D341Med (cell line): ENCODE results near the gene TBXA2R.

Experiments
- DNase-seq: peaks from one replicate; pipeline ENCODE4 v3.0.0; 2012; ENCODE audit warnings: low spot score

Gene TBXA2R

DNA sequence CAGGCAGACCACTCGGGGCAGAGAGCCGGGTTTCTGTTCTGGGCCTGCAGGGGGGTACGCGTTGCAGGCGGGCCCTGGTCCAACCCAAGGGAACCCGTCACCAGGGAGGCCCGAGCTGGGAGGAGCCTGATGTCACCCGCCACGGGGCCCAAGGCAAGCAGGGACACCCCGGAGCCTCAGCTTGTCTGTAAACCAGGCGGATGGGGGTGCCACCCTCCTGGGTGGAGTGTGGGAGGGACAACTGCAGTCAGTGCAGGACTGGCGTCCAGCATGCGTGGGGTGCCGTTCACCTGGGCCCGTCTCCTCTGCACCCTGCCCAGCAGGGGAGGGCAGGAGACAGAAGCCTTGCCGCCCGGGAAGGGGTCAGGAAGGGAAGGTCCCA, 12.9 kb upstream of the TBXA2R start:
- DNase-seq = no peak

DNA sequence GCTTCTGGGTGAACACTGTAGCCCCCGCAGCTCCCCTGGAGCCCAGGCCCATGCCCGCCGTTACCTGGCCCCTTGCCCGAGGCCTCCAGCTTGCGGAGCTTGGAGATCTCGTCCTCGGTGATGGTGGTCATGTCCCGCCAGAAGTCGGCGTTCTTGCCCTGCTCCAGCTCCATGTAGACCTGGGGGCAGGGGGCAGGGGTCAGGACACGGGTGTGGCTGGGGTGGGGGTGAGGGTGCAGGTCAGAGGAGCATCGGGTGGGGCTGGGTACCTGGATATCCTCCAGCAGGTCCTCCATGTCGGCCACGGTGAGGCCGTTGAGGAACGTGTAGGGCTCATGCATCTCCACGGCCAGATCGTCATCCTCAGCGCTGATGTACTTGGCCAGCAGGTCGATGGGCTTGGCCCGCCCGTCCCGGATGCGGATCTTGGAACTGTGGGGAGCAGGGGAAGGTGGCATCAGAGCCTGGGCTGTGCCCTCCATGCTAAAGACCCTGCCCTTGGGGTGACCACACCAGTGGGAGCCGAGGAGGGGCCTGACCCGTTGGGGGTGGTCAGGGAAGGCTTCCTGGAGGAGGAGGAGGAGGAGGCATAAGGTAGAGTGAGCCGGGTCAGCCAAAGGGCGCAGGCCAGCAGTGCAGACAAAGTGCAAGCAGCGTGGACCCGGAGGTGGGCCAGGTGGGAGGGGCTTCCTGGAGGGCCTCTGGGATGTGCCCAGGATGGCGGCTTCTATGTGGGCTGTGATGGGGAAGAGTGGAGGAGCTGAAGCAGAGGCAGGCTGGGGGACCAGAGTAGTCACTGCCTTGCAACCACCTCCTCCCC, 12.3 kb upstream of the TBXA2R start:
- no peak for DNase-seq

DNA sequence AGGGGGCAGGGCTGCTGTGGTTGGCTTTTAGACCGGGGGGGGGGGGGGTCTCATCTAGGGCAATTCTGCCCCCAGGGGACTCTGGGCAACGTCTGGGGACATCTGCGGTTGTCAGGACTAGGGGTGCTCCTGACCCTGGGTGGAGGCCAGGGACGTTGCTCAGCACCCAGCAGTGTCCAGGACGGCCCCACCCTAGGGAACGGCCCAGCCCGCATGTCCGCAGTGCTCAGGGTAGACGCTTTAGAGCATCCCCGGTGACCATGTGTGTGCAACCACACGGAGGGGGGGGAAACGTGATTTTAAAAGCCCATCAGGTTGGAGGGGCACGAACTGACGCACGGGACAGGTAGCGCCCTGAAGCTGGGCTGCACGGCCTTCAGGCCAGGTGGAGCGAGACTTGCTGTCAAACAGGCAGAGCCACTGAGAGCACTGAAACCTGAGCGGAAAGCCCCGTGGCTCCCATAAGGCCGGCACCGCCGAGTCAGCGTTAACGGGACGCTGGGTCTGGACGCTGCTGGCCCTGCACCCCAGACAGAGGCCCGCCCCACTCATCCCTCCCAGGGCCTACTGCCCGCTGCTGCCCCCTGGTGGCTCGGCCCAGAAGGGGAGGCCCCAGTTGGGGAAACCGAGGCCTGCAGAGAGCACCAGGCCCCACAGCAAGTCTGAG, 11.6 kb upstream of the TBXA2R start:
- DNase-seq = peak; percentile 83

GRCh38 chr19:3617463-3617862, 10.8 kb upstream of the TBXA2R start:
- no peak for DNase-seq

DNA sequence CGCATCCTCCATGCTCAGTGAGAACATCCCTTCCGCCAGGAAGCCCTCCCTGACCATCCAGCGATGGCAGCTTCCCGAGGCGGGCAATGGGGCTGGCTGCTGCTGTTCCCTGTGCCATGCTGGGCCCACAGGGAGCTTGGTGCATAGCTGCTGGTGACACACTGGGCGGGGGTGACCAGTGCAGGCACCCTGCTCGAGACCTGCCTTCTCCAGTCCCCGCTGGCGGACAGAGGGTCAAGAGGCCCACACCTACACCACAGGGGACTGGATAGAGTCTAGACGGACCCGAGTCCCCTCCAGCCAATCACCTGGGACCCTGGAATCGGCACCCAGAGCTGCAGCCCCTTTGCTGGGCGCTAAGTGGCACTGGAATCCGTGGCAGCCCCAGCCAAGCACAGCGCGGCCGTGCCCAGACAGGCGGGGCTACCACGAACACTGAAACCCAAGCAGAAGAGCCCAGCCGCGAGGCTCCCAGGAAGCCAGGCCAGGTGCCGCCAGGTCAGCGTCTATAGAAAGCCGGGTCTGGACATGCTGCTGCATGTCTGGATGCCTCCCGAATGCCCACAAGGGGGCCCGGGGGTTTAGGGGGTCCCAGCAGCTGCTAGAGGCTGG, 9.0 kb upstream of the TBXA2R start:
- no peak for DNase-seq

DNA sequence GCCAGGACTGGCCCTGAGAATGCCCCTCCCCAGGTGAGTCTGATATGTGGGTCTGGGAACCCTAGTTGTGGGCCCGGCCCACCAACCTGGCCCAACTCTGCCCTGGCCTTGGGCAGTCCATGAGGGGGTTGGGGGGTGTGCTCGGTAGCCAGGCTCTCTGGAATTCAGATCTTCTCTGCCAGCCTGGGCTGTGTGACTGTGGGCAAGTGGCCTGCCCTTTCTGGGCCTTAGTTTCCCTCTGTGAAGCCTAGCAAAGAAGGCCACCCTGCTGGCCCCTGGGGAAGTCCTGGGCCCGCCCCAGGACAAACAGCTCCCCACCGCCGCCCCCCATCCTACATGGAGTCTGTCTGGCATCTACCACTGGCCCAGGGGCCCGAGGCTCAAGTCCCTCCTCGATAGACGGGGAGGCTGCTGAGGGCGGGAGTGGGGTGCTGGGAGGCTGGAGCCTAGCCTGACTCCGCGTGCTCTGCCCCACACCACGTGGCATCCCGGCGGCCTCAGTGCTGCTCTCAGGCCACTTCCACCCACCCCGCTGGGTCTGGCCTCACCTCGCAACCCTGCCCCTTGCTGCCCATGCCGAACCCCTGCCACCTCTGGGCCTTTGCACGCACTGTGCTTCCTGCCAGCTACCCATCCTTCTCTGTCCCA, 8.3 kb upstream of the TBXA2R start:
- DNase-seq = no peak

- no peak for DNase-seq
Measured at GRCh38 chr19:3613818-3614661, 7.4 kb upstream of the TBXA2R start.

DNA sequence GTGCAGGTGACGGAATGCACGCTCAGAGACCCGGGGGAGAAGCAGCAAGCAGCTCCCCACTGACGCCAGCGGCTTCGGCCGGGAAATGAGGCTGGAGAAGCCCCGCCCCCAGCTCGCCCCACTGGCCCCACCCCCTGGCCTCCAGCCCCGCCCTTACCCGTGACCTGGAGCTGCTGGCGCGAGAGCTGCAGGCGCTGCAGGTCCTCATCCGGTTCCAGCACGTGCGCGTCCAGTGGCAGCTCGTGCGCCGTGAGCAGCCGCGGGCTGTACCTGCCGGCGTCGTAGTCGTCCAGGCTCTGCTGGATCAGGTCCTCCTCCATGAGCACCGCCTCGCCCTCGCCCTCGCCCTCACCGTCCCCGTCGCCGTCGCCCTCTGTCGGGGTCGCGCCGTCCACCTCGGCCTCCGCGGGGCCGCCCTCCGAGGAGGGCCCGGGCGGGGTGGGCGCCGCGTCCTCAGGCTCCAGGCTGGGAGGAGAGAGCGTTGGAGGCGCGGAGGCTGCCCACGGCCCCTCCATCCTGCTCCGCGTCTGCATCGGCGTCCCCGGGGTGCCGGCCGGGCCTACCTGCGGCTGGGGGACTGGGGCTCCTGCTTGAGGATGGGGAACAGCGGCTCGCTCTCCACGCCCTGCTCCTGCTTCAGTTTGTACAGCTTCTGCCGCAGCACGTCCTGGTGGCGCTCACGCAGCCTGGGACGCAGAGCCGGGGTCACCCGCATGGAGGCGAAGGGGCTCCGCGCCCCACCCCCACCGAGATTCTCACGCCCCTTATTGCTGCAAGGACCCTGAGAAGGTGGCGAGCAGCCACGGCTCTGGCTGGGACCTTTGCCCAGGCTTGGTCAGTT, 6.4 kb upstream of the TBXA2R start:
- DNase-seq = no peak

- no peak for DNase-seq
Measured at GRCh38 chr19:3612330-3612729, 5.7 kb upstream of the TBXA2R start.

DNA sequence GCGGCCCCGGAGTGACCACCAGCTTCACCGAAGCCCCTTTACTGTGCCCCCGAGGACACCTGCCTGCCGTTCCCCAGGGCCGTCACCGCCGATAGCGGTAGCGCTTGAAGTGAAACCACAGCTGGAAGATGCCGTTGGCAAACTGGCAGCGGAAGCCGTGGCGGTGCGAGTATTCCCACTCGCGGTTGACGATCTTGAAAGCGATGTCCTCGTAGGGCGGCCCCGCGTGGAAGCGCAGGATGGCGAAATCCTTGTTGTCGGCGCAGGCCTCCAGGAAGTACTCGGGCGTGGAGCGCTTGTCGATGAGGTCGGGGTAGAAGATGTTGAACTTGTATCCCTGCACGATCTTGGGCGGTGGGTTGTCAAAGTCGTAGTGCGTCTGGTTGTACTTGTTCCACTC, 5.2 kb upstream of the TBXA2R start:
- no peak for DNase-seq

GRCh38 chr19:3610745-3611717, 4.4 kb upstream of the TBXA2R start:
- DNase-seq = no peak

GRCh38 chr19:3609779-3610719, 3.4 kb upstream of the TBXA2R start:
- DNase-seq = no peak

- no peak for DNase-seq
Measured at GRCh38 chr19:3608750-3609322, 2.2 kb upstream of the TBXA2R start.

GRCh38 chr19:3608079-3608641, 1.5 kb upstream of the TBXA2R start:
- no peak for DNase-seq

- no peak for DNase-seq
Measured at GRCh38 chr19:3607303-3608078, 816 bp upstream of the TBXA2R start.

- no peak for DNase-seq
Measured at GRCh38 chr19:3606174-3606689, 443 bp downstream of the TBXA2R start.

DNA sequence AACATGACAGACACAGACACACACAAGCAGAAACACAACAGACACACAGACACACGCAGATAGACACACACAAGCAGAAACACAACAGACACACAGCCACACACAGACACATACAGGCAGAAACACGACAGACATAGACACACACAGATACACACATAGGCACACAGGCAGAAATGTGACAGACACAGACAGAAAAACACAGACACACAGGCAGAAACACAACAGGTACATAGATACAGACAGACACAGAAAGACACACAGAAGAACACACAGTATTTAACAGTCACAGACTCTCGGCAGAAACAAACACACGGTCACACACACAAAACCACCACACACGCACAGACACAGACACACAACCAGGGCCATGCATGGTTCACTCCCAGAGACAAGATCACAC, 905 bp downstream of the TBXA2R start:
- no peak for DNase-seq
